Natural killer cell treated with Interleukin-12 subunit alpha and Interleukin-12 subunit beta and Interleukin-15 and Interleukin-18, amount 100 ng/mL, for 72 hours (primary cell): ENCODE results near the gene SCLY. TPM values are rescaled to one million over a fixed set of nuclear protein-coding genes. Genes with fewer than 3 reads are reported as not detected.

Source experiments
- ATAC-seq, 2 donors: fragments of 150-1000 bp; cut with Tn5 transposase in 1 of 2; sonication (Bioruptor Pico), chemical (Tn5 transposase) in 1 of 2; 2 replicates each; pipeline ENCODE4 v1.10.0; 2021
- DNase-seq: peaks from one replicate; pipeline ENCODE4 v3.0.0; 2022; ENCODE audit warnings: low spot score
- H3K27ac Mint-ChIP-seq, 2 donors: 1 replicate in 1 of 2; 2 replicates in 1 of 2; pipeline ENCODE4 v1.8.0; 2022; ENCODE audit warnings: mixed read lengths in 2 of 2, mild to moderate bottlenecking in 1 of 2, moderate library complexity in 1 of 2
- H3K27me3 Mint-ChIP-seq, 2 donors: 1 replicate in 1 of 2; 2 replicates in 1 of 2; pipeline ENCODE4 v1.8.0; 2022; ENCODE audit warnings: mixed read lengths in 2 of 2
- H3K36me3 Mint-ChIP-seq: one replicate; pipeline ENCODE4 v1.8.0; 2022; ENCODE audit warnings: mixed read lengths
- H3K4me1 Mint-ChIP-seq, 2 donors: 1 replicate in 1 of 2; 2 replicates in 1 of 2; pipeline ENCODE4 v1.8.0; 2022; ENCODE audit warnings: low read depth in 2 of 2, mixed read lengths in 2 of 2, mild to moderate bottlenecking in 1 of 2
- H3K4me3 Mint-ChIP-seq: one replicate; pipeline ENCODE4 v1.8.0; 2022; ENCODE audit warnings: mixed read lengths
- H3K9me3 Mint-ChIP-seq: 2 replicates; pipeline ENCODE4 v1.8.0; 2022; ENCODE audit warnings: mixed read lengths
- total RNA-seq, 2 donors: library from RNA; stranded (reverse); gene quantifications; one replicate each; pipeline ENCODE4 v1.2.3, GENCODE V29; 2022

Gene SCLY
- total RNA-seq, 2 donors from 2014 or later: 46.5 to 99.5 TPM

DNA sequence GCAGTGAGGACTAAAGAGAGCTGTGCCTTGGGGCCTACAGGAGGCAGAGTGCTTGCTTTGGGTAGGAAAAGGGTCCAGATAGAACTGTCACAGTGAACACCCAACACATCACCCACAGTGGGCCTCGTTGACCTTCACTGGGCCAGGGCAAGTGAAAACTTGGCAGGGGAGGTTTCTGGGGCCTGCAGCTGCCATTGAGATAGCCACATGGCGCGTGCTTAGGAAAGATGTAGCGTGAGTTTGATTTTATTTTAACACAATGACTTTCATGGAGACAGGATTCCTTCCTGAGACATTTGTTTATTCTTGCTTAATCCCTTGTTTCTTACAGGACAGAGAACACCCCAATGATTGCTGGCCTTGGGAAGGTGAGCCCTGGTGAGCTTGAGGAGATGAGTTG lies 30.1 kb downstream of the SCLY start:
- Mint-ChIP-seq H3K9me3 (no peaks in the 10 kb centered on the region), H3K4me3 (no peak overlapping the region), H3K27me3 (no peaks in the 10 kb centered on the region), H3K4me1 (peaks cover 7 to 11% of the 10 kb centered on the region in 2 donors), H3K27ac (no peak overlapping the region), H3K36me3 (peaks cover 1% of the 10 kb centered on the region)
- ATAC-seq (no peak), DNase-seq (no peak)

DNA sequence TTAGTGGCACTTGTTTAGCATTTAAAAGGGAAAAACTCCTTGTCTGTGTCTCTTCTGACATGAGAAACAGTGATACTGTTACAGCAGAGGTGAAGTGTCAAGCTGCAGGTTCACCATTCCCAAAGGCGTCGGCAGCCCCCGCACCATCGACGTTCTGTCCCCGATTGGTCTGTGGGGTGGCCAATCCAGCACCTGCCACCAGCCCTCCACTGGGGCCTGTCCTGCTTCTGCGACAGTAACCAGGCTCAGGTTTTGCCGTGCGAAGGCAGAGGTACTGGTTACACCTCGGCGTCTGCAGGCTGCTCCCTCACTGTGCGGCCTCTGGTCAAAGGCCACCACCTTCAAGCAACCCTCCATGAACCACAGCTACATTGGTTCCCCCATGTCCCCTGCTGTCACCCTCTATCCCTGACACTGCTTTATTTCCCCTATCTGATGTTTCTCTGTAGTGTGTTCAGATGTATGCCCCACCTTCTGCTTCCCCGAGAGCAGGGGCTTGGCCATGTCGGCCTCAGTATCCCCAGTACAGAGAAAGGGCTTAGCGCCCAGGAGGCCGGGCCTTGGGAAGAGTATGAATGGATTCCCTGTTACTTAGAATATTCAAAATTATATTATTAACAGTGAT lies 30.7 kb downstream of the SCLY start:
- H3K27me3 Mint-ChIP-seq: no peaks in the 10 kb centered on the region
- H3K36me3 Mint-ChIP-seq: no peaks in the 10 kb centered on the region
- no peak overlapping the region for H3K4me3 Mint-ChIP-seq

DNA sequence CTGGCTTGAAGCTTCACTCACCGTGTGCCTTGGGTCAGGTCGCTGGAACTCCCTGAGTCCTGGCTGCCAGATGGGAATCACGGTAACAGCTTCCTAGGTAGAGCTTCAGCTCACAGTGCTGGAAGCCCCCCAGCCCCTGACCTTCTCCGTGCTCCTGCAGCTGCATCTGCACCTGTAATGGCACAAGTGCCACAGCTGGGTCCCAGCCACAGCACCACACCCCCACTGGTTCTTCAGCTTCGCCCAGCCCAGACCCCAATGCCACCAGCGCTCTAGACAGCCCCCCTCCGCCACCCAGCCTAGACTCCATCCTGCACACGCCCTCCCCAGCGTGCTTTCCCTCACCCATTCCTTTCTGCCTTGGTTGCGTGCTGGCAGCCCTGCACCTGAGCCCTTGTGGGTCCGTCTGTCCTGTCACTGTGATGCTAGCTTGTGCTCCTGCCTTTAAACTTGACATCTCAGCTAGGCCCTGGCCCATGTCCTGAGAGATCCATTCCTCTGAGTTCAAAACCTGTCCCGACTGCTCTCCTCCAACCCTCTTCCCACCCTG lies 31.8 kb downstream of the SCLY start:
- ATAC-seq (no peak), DNase-seq (no peak)
- peak overlapping the region in 1 of 2 donors; percentile 61 for H3K27ac Mint-ChIP-seq
- no peaks in the 10 kb centered on the region for H3K36me3 Mint-ChIP-seq
- H3K4me1 Mint-ChIP-seq: peaks cover 0 to 3% of the 10 kb centered on the region in 2 donors
- no peak overlapping the region for H3K4me3 Mint-ChIP-seq
- no peaks in the 10 kb centered on the region for H3K27me3 Mint-ChIP-seq
- no peaks in the 10 kb centered on the region for H3K9me3 Mint-ChIP-seq

More for the DNA sequence above, 30.7 kb downstream of the SCLY start:
- Mint-ChIP-seq H3K27ac (no peak overlapping the region), H3K4me1 (peaks cover 7 to 11% of the 10 kb centered on the region in 2 donors), H3K9me3 (no peaks in the 10 kb centered on the region)
- ATAC-seq (peak in 1 of 2 donors; percentile 28), DNase-seq (no peak)

DNA sequence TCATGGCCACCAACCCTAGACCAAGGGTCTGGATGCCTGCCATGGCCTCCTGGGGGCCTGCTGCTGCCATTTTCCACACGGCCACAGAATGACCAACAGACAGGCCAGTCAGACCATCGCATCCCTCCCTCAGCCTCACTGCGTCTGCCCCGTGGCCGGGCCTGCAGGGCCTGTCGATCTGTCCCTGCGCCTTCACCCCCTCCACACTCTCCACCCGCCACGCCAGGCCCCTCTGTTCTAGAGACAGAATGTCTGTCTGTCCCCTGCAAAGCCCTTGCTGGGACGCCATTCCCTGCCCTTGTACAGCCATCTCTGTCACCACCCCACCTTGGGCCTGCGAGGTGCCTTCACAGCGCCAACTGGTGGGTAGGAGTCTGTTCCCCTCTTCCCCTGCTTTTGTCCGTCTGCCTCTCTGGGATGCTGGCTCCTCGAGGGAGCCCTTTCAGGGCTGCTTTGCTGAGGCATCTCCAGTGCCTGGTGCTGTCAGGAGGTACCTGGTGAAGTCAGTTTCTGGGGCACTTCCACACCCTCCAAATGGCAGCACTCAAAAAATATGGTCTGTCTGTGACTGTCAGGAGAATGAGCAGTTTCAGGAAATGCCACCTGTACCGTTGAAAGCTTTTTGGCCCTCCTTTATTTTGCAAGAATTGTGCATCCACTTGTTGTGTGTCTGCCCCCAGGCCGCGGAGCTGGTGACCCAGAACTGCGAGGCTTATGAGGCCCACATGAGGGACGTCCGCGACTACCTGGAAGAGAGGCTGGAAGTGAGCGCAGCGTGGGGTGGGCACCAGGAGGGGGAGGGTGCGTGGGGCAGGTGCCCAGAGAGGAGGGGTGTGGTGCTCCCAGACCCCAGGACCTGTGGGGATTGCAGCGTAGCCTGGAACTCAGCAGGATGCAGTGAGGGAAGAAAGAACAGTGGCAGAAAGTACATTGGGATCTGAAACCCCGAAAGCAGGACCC lies 32.7 kb downstream of the SCLY start:
- no peak overlapping the region for H3K4me3 Mint-ChIP-seq
- no peak for ATAC-seq
- no peaks in the 10 kb centered on the region for H3K9me3 Mint-ChIP-seq
- H3K4me1 Mint-ChIP-seq: peaks cover 0 to 3% of the 10 kb centered on the region in 2 donors
- peak overlapping the region in 1 of 2 donors; percentile 61 for H3K27ac Mint-ChIP-seq
- no peaks in the 10 kb centered on the region for H3K36me3 Mint-ChIP-seq
- no peak for DNase-seq
- no peaks in the 10 kb centered on the region for H3K27me3 Mint-ChIP-seq

DNA sequence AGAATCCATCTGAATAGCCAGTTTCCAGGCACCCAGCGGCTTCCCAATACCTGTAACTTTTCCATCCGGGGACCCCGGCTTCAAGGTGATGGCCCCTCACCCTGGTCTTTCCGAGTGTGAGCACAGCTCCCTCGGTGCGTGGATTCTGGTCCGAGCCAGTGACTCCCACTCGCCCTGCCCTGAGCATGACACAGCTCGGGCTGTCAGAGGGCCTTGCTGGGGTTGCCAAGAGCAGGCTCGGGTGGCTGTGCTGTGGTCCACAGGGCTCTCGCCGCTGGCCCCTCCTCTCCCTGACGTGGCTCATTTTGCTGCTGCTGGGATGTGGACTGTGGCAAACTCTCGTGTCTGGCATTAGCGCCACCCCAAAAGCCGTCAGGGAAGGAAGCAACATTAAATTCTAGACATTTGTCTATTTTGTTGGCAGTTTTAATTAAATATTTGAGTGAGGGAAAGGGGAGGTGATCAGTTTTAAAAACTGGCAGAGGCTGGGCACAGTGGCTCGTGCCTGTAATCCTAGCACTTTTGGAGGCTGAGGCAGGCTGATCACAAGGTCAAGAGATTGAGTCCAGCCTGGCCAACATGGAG lies 33.7 kb downstream of the SCLY start:
- Mint-ChIP-seq H3K27ac (no peak overlapping the region), H3K4me3 (no peak overlapping the region), H3K36me3 (no peaks in the 10 kb centered on the region), H3K9me3 (no peaks in the 10 kb centered on the region), H3K27me3 (no peaks in the 10 kb centered on the region), H3K4me1 (peaks cover 0 to 3% of the 10 kb centered on the region in 2 donors)
- no peak for DNase-seq
- no peak for ATAC-seq

DNA sequence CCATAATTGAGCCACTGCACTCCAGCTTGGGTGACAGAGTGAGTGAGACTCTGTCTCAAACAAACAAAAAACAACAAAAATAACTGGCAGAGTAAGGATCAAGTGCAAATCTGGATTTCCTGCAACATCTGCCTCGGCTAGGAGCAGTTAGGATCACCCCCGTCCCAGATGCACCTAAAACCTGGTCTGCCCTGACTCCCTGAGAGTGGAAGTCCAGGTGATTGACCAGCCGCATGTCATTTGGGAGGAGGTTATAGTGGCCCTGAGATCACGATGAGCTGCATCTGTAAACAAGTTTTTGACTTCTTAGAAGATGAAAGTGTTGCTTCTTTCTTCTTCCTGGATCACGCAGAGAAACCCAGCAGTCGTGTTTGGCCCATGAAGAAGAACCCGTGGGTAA lies 34.3 kb downstream of the SCLY start:
- Mint-ChIP-seq H3K9me3 (no peaks in the 10 kb centered on the region), H3K27me3 (no peaks in the 10 kb centered on the region), H3K36me3 (no peaks in the 10 kb centered on the region), H3K4me1 (peaks cover 0 to 3% of the 10 kb centered on the region in 2 donors), H3K4me3 (no peak overlapping the region), H3K27ac (no peak overlapping the region)
- ATAC-seq: no peak
- no peak for DNase-seq

DNA sequence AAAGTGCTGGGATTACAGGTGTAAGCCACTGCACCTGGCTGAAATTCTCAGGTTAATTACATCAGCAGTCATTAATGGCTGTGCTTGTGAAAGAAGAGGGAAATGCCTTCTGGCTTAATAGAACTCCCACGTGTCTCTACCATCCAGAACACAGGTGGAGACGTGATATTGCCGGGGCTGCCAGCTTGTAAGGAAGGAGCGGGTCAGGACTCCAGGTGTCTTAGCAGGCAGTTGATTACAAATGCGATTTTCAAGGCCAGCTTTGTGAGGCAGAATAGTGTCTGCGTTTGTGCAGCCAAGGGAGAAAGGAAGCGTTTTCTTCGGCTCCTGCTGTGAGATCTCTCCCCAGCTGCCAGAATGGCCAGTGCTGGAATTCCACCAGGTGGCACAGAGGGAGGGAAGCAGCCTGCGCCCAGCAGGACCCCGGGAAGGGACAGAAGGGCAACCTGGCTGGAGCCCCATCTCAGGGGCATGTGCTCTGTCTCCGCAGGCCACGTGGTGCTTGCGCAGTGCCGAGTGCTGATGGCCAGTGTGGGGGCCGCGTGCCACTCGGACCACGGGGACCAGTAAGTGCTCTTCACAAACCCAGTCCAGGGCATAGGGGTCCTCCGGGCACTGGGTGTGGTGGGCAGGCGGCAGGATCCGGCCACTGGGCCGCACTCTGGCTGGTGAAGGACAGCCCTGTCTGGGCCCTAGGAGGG lies 35.7 kb downstream of the SCLY start:
- Mint-ChIP-seq H3K9me3 (no peaks in the 10 kb centered on the region), H3K4me3 (no peak overlapping the region), H3K36me3 (no peaks in the 10 kb centered on the region), H3K27ac (no peak overlapping the region), H3K27me3 (no peaks in the 10 kb centered on the region), H3K4me1 (peaks cover 0 to 3% of the 10 kb centered on the region in 2 donors)
- no peak for DNase-seq
- ATAC-seq: no peak

DNA sequence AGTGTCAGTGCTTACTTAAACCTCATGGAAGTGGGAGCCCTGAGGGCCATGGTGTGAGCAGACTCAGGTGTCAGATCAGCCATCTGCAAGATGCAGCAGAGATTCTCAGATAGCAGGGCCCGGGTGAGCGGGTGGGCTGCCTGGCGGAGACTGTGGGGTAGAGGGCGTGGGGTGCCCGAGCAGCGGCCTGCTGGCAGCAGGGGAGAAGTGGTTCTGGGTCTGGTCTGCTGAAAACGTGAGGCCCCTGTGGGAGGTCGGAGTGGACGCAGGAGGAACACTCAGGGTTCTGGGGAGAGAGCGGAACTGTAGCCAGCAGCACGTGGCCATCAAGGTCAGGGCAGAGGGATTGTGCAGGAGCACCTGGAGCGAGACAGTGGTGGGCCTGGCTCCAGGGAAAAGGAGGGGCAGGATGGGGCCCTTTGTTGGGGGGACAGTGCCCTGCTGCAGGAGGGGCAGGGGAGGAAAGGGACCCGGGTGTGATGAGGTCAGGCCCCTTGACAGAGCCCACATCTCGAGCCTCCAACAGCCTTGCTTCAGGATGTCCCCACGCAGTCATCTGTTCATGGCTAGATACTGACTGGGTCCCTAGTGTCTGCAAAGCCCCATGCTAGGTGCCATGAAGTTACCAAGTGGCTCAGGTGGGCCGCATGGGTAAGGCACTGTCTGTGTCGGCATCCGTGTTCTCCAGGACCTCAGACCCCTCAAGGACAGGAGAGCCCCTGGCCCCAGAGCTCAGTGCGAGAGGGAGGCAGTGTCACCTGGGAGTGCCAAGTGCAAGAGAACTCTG lies 36.6 kb downstream of the SCLY start:
- Mint-ChIP-seq H3K4me1 (peaks cover 0 to 3% of the 10 kb centered on the region in 2 donors), H3K27me3 (no peaks in the 10 kb centered on the region), H3K9me3 (no peaks in the 10 kb centered on the region), H3K27ac (no peak overlapping the region), H3K4me3 (no peak overlapping the region), H3K36me3 (no peaks in the 10 kb centered on the region)
- DNase-seq: no peak
- no peak for ATAC-seq

DNA sequence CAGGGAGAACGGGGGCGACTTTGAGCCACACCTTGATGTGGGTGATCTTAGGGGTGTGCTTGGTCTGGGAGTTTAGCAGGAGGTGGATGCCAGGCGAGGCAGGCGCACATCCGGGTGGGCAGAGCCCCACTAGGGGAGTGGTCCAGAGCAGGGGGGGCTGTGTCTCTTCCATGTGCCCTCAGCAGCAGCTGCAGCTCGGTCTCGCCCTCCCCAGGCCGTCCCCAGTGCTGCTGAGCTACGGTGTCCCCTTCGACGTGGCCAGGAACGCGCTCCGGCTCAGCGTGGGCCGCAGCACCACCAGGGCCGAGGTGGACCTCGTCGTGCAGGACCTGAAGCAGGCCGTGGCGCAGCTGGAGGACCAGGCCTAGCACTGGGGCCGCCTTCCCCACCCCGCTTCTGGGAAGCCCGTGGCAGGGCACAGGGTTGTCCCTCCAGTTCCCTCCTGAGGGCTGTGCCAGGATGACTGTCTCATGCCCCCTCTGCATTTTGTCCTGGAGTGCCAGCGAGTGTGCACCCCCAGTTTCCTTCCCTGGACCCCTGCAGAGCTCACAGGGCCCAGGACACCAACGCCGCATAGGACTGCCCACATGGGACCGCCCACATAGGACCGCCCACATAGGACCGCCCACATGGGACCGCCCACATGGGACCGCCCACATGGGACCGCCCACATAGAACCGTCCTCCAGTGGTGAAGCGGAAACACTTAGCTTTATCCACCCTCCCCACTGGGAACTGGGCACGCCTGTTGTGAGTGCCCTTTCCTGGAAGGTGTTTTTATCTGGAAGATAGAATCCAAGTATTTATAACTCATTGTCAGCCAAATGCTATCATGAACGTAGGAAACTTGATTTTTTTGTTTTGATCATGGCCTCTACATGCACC lies 37.4 kb downstream of the SCLY start:
- no peaks in the 10 kb centered on the region for H3K27me3 Mint-ChIP-seq
- no peaks in the 10 kb centered on the region for H3K4me1 Mint-ChIP-seq
- no peaks in the 10 kb centered on the region for H3K36me3 Mint-ChIP-seq
- H3K4me3 Mint-ChIP-seq: no peak overlapping the region
- H3K9me3 Mint-ChIP-seq: no peaks in the 10 kb centered on the region
- ATAC-seq (peak; percentile 75 to 86), DNase-seq (no peak)
- H3K27ac Mint-ChIP-seq: no peak overlapping the region

DNA sequence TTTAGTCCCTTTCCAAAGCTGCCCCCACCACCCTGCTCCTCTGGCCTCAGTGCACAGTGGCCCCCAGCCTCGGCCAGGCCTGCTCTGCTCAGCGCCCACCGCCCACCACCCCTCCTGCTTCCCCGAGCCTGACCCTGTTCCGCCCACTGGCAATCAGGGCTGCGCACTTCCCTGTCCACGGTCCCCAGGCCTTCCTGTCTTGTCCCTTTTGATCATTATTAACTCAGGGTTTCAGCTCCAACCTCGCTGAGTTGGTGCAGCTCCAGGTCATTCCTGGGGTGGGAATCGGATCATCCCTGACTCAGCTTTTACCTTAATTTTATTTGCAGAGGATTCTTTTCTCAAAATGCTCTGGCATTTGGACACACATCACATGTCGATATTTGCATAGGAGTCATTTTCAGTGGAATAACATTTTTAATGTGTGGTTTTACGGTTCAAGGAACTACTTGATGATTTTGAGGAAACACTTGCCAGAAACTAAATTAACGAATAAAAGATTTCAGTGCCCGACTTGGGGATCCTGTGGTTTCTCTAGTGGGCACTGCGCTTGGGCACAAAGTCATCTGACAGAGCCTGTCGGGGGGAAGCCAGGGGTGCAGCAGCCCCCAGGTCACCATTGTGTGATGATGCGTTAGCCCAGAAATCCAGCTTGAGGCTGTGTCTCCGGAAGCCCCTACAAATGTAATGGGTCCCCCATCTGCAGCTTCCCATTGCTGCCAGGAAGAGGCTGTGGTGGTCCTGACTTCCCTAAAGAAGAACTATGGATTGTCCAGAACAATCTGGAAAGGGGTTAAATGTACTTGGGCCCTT lies 38.3 kb downstream of the SCLY start:
- Mint-ChIP-seq H3K9me3 (no peaks in the 10 kb centered on the region), H3K27me3 (no peaks in the 10 kb centered on the region), H3K36me3 (no peaks in the 10 kb centered on the region), H3K4me3 (no peak overlapping the region), H3K4me1 (no peaks in the 10 kb centered on the region), H3K27ac (no peak overlapping the region)
- DNase-seq (no peak), ATAC-seq (no peak)

DNA sequence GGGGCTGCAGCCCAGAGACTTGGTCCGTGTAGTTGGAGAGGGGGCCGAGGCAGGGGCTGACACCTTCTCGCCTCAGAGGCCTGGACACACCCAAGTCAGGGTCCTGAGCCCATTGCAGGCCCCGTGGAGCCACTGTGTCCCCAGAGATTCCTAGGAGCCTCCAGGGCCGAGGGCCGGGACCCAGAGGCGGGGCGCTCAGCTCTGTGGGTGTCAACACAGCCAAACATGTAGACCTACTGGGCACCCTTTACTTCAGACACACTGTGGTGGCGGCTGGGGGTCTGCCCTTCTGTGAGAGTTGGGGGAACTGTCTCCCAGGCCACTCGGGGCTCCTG lies 38.9 kb downstream of the SCLY start:
- no peaks in the 10 kb centered on the region for H3K27me3 Mint-ChIP-seq
- no peaks in the 10 kb centered on the region for H3K9me3 Mint-ChIP-seq
- no peaks in the 10 kb centered on the region for H3K36me3 Mint-ChIP-seq
- DNase-seq (no peak), ATAC-seq (no peak)
- no peak overlapping the region for H3K4me3 Mint-ChIP-seq
- H3K4me1 Mint-ChIP-seq: no peaks in the 10 kb centered on the region
- H3K27ac Mint-ChIP-seq: no peak overlapping the region
